Fibroblast of lung (primary cell): ENCODE measurements around the gene CEP72. TPM values are rescaled to one million over a fixed set of nuclear protein-coding genes. Genes with fewer than 3 reads are reported as not detected.

Experiments
- DNase-seq, 2 donors: peaks; one replicate each; pipeline versions ENCODE4 v3.0.0 to v3.0.0-alpha.2; 2010; ENCODE audit warnings: low read depth in 2 of 2
- H2AFZ ChIP-seq: 2 replicates; pipeline ENCODE4 v1.5.1; 2012; ENCODE audit warnings: low read length, control low read depth, inconsistent platforms
- H3K27ac ChIP-seq: 2 replicates; pipeline ENCODE4 v1.5.1; 2011; ENCODE audit warnings: low read length, control low read depth; ENCODE audit not compliant: insufficient read depth
- H3K27me3 ChIP-seq: 2 replicates; pipeline ENCODE4 v1.5.1; 2011; ENCODE audit warnings: mild to moderate bottlenecking, low read length; ENCODE audit not compliant: control insufficient read depth, insufficient read depth
- H3K36me3 ChIP-seq: 2 replicates; pipeline ENCODE4 v1.5.1; 2011; ENCODE audit warnings: low read length; ENCODE audit not compliant: control insufficient read depth, insufficient read depth
- H3K4me1 ChIP-seq: 2 replicates; pipeline ENCODE4 v1.5.1; 2011; ENCODE audit warnings: low read length; ENCODE audit not compliant: control insufficient read depth, insufficient read depth; ENCODE audit errors: extremely low read depth
- H3K4me2 ChIP-seq: 2 replicates; pipeline ENCODE4 v1.5.1; 2011; ENCODE audit warnings: low read length, control low read depth; ENCODE audit not compliant: insufficient read depth; ENCODE audit errors: extremely low read depth
- H3K4me3 ChIP-seq, 4 experiments: fragments of 200-600 bp in 1 of 4; sonication (generic) in 1 of 4; replicated peaks in 1 of 4; 2 replicates each; pipeline ENCODE4 v1.5.1; 2011 to 2016; ENCODE audit warnings: low read length in 4 of 4, low read depth in 3 of 4, mild to moderate bottlenecking in 3 of 4, control low read depth in 2 of 4, inconsistent platforms in 1 of 4, mixed read lengths in 1 of 4; ENCODE audit not compliant: insufficient read depth in 1 of 4; ENCODE audit errors: control extremely low read depth in 1 of 4
- H3K79me2 ChIP-seq: 2 replicates; pipeline ENCODE4 v1.5.1; 2012; ENCODE audit warnings: mild to moderate bottlenecking, low read length, inconsistent platforms; ENCODE audit not compliant: control insufficient read depth, insufficient read depth
- H3K9ac ChIP-seq: 2 replicates; pipeline ENCODE4 v1.5.1; 2011; ENCODE audit warnings: mild to moderate bottlenecking, low read length, control low read depth; ENCODE audit not compliant: insufficient read depth
- H3K9me3 ChIP-seq: 2 replicates; pipeline ENCODE4 v1.5.1; 2012; ENCODE audit warnings: low read depth, low read length; ENCODE audit not compliant: control insufficient read depth, insufficient read depth
- H4K20me1 ChIP-seq: 2 replicates; pipeline ENCODE4 v1.5.1; 2011; ENCODE audit warnings: low read length; ENCODE audit not compliant: control insufficient read depth, insufficient read depth; ENCODE audit errors: extremely low read depth
- EZH2 ChIP-seq: IDR thresholded peaks from 2 replicates; pipeline ENCODE4 v1.5.1; 2012; ENCODE audit warnings: low read length, control low read depth, mild to moderate bottlenecking; ENCODE audit errors: missing control alignments
- polyA plus RNA-seq, 2 donors: library from polyadenylated mRNA; depleted of rRNA in 1 of 2; stranded (reverse) in 1 of 2; unstranded in 1 of 2; fragments of >200 nt; gene quantifications; 2 replicates each; pipeline ENCODE4 v1.2.1, GENCODE V29; 2011 to 2012; ENCODE audit warnings: missing spikeins in 1 of 2
- total RNA-seq: library from RNA; depleted of rRNA; stranded (reverse); fragments of >200 nt; gene quantifications from 2 replicates; pipeline ENCODE4 v1.2.1, GENCODE V29; 2014
- TF ChIP-seq, protein P1 (sequence below), 2 donors: IDR thresholded peaks in 1 of 2; conservative IDR thresholded peaks in 1 of 2; 1 replicate in 1 of 2; 2 replicates in 1 of 2; pipeline ENCODE4 v1.5.1; 2011 to 2012; ENCODE audit warnings: low read length in 2 of 2, control low read depth in 1 of 2, inconsistent platforms in 1 of 2, low read depth in 1 of 2, mild to moderate bottlenecking in 1 of 2

The CEP72 gene
- total and polyA plus RNA-seq, 2 donors (not counting 1 experiment from before 2014, with no cell fraction given), result 0.92 to 2.5 TPM

DNA sequence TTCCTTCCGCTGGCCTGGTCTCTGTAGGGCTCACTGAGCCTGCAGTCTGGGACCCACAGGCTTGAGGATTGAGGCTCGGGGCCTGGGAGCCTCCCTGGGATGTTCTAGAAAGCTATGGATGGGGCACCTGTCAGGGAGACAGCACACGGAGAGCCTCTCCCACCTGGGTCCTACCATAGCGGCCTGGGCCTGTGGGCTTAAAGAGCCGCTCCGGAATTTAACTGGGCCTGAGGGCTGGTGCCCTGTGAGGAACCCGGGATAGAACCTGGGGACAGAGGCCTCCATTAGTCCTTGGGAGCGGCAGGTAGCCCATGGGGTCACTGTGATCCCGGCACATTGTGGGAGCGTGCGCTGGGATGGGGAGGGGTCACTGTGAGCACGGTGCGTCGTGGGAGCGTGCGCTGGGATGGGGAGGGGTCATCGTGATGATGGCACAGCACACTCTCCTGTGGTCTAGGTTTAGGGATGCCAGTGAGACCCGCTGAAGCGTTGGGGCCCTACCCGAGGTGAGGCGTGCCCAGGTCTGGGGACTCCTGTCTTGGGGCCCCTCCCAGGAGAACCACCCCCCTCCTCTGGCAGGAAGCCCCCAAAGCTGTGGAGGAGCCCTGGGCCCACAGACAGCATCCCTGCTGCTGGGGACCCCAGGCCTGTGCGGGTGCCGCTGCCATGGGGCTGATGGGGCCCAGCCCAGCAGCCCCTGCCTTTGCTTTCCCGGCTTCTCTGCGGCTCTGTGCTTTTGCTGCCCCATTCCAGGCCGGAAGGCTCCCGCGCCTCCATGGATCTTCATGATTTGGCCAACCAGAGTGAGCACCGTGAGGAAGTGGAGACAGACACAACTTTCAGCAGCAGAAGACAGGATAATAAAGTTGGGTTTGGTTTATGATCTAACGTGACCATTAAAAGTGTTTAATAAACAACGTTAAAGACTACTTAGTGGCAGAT, 3.4 kb upstream of the CEP72 start:
- no peak overlapping the region for H3K4me3 ChIP-seq
- no peak for DNase-seq
- H4K20me1 ChIP-seq, result no peaks in the 10 kb centered on the region
- H3K27ac ChIP-seq, result no peak overlapping the region
- peaks cover 2% of the 10 kb centered on the region for H3K27me3 ChIP-seq
- no peaks in the 10 kb centered on the region for H3K9me3 ChIP-seq
- no peak overlapping the region for H3K9ac ChIP-seq
- H3K4me1 ChIP-seq, result no peaks in the 10 kb centered on the region
- H2AFZ ChIP-seq, result no peak overlapping the region
- no peak overlapping the region for H3K4me2 ChIP-seq
- no peaks in the 10 kb centered on the region for H3K36me3 ChIP-seq
- TF ChIP-seq EZH2, result no peak
- TF ChIP-seq, protein P1, sequence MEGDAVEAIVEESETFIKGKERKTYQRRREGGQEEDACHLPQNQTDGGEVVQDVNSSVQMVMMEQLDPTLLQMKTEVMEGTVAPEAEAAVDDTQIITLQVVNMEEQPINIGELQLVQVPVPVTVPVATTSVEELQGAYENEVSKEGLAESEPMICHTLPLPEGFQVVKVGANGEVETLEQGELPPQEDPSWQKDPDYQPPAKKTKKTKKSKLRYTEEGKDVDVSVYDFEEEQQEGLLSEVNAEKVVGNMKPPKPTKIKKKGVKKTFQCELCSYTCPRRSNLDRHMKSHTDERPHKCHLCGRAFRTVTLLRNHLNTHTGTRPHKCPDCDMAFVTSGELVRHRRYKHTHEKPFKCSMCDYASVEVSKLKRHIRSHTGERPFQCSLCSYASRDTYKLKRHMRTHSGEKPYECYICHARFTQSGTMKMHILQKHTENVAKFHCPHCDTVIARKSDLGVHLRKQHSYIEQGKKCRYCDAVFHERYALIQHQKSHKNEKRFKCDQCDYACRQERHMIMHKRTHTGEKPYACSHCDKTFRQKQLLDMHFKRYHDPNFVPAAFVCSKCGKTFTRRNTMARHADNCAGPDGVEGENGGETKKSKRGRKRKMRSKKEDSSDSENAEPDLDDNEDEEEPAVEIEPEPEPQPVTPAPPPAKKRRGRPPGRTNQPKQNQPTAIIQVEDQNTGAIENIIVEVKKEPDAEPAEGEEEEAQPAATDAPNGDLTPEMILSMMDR (conservative IDR thresholded peaks at IDR 0.05 in 1 of 2, IDR thresholded peaks at IDR 0.05 in 1 of 2; ENCODE audit: low read depth in 1 of 2, low read length in 2 of 2), result no peak
- peaks cover 10% of the 10 kb centered on the region for H3K79me2 ChIP-seq

DNA sequence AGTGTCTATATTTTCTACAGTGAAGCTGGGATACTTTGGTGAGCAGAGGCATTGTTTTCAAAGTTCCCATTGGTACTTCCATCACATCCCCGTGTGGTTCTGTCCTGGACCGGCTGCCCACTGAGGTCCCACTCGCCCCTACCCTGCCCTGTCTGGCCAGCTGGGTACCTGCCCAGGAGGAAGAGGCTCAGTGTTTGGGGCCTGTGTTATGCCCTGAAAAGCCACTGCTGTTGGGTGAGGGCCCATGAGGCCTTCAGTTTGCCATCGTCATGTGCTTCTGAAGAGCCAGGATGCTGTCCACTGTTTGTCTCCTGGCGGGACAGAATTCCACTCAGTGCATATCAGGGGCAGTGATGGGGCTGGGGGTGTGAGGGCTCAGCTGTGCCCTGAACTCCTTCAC, 2.6 kb upstream of the CEP72 start:
- H3K27me3 ChIP-seq, result no peaks in the 10 kb centered on the region
- H3K4me1 ChIP-seq, result no peaks in the 10 kb centered on the region
- H2AFZ ChIP-seq, result no peak overlapping the region
- H3K36me3 ChIP-seq, result no peaks in the 10 kb centered on the region
- H3K79me2 ChIP-seq, result peaks cover 13% of the 10 kb centered on the region
- no peaks in the 10 kb centered on the region for H3K9me3 ChIP-seq
- no peak overlapping the region for H3K4me3 ChIP-seq
- H3K27ac ChIP-seq, result no peak overlapping the region
- no peak for TF ChIP-seq EZH2
- TF ChIP-seq, protein P1 (conservative IDR thresholded peaks at IDR 0.05 in 1 of 2, IDR thresholded peaks at IDR 0.05 in 1 of 2; ENCODE audit: low read depth in 1 of 2, low read length in 2 of 2), result no peak
- no peak overlapping the region for H3K9ac ChIP-seq
- H4K20me1 ChIP-seq, result no peaks in the 10 kb centered on the region
- no peak overlapping the region for H3K4me2 ChIP-seq
- no peak for DNase-seq

DNA sequence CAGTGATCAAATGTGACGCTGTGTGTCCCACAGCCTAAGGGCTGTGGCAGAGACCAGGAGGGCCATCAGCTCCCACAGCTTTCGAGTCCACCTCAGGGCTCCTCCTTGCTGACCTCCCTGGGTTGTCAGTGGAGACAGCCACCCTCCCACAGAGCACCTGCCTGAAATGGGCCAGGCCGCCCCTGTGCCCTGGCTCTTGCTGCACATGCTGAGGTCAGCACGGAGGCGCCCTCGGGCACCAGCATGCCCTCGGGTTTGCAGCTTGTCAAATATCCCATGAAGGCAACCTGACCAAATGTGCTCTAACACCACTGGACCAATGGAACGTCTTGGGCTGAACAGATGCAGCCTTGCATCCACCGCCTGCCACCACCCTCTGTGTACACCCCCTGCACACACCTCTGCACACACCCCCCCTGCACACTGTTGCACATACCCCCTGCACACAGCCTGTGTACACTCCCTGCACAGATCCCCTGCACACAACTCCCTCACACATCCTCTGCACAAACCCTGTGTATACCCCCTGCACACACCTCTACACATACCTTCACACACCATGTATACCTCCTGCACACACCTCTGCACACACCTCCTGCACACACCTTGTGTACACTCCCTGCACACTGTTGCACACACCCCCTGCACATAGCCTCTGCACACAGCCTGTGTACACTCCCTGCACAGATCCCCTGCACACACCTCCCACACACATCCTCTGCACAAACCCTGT, 2.0 kb upstream of the CEP72 start:
- H3K9me3 ChIP-seq, result no peaks in the 10 kb centered on the region
- H3K36me3 ChIP-seq, result no peaks in the 10 kb centered on the region
- no peak overlapping the region for H2AFZ ChIP-seq
- no peaks in the 10 kb centered on the region for H3K4me1 ChIP-seq
- H3K27me3 ChIP-seq, result no peaks in the 10 kb centered on the region
- H3K4me2 ChIP-seq, result no peak overlapping the region
- H3K27ac ChIP-seq, result no peak overlapping the region
- H4K20me1 ChIP-seq, result no peaks in the 10 kb centered on the region
- DNase-seq, result no peak
- no peak overlapping the region for H3K9ac ChIP-seq
- no peak overlapping the region for H3K4me3 ChIP-seq
- H3K79me2 ChIP-seq, result peaks cover 16% of the 10 kb centered on the region
- TF ChIP-seq, protein P1 (conservative IDR thresholded peaks at IDR 0.05 in 1 of 2, IDR thresholded peaks at IDR 0.05 in 1 of 2; ENCODE audit: low read depth in 1 of 2, low read length in 2 of 2), result no peak
- no peak for TF ChIP-seq EZH2
